ENCODE data around the gene CRYM.

DNA sequence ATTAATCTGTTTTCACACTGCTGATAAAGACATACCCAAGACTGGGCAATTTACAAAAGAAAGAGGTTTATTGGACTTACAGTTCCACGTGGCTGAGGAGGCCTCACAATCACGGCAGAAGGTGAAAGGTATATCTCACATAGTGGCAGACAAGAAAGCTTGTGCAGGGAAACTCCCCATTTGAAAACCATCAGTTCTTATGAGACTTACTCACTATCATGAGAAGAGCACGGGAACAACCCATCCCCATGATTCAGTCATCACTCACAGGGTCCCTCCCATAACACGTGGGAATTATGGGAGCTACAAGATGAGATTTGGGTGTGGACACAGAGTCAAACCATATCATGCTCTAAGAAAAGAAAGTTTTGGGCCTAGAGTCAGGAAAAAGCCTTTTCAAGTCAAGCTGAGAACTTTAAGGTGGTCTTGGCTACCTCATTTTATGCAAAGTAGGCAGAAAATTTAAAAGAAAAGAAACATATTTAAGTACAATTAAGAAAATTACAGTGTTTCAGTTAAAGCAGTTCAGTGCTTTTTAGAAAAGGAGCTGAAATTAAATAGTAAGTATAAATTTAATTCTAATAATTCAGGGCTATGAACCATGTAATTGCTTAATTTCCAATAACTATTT is 24.9 kb upstream of the CRYM start:
- TF ChIP-seq, protein P1, sequence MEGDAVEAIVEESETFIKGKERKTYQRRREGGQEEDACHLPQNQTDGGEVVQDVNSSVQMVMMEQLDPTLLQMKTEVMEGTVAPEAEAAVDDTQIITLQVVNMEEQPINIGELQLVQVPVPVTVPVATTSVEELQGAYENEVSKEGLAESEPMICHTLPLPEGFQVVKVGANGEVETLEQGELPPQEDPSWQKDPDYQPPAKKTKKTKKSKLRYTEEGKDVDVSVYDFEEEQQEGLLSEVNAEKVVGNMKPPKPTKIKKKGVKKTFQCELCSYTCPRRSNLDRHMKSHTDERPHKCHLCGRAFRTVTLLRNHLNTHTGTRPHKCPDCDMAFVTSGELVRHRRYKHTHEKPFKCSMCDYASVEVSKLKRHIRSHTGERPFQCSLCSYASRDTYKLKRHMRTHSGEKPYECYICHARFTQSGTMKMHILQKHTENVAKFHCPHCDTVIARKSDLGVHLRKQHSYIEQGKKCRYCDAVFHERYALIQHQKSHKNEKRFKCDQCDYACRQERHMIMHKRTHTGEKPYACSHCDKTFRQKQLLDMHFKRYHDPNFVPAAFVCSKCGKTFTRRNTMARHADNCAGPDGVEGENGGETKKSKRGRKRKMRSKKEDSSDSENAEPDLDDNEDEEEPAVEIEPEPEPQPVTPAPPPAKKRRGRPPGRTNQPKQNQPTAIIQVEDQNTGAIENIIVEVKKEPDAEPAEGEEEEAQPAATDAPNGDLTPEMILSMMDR (IDR thresholded peaks at IDR 0.05) = no peak
- TF ChIP-seq POLR2AphosphoS5 (IDR thresholded peaks at IDR 0.05) = no peak

All from gastroesophageal sphincter (tissue), 3 donors.